Measurements from ENCODE around the gene IVNS1ABP.

The IVNS1ABP gene

DNA sequence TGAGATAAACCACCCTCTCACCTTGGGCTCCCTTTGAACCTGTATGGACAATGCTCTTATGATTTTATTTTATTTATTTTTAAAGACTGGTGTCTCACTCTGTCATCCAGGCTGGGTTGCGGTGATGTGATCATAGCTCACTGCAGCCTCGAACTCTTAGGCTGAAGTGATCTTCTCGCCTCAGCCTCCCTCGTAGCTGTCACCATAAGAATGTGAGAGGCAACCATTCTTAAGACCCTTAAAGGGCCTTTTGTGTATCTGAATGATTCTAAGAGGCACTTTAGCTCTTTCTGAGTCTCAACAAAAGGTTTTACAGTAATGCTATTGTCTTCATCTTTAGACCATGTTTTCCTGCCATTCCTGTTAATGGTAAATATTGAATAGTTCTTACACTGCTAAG lies 67.0 kb downstream of the IVNS1ABP start:
- DNase-seq, result no peak

DNA sequence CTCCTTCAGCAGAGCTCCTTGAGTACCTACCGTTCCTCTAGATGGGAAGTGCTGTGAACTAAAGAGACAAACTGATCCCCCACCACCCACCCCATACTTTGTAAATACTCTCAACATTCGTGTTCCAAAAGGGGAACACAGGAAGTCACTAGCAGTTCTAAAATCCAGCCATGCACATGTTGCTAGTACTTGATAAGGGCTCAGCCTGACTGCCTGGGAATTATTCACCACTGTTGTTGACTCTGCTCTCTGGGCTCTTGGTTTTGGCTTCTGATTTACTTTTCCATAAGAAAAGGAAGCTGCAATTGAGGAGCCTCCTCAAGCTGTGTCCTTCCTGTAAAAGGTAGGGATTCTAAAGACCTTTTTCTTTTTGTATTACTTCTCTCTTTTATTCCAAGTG lies 67.5 kb downstream of the IVNS1ABP start:
- no peak for DNase-seq
